Natural killer cell (primary cell): Measurements from ENCODE around the gene ABTB2. TPM values are rescaled to one million over a fixed set of nuclear protein-coding genes. Genes with fewer than 3 reads are reported as not detected.
A peak's percentile ranks its signal among the peaks of the same experiment; 100 is the strongest.

Source experiments
- ATAC-seq, 3 donors: fragments of 150-1000 bp in 2 of 3; fragments of 200-7000 bp in 1 of 3; cut with Tn5 transposase; 1 replicate in 1 of 3; 2 replicates in 2 of 3; pipeline ENCODE4 v1.10.0; 2021; ENCODE audit warnings: mild to moderate bottlenecking in 2 of 3, moderate library complexity in 2 of 3
- DNase-seq, 2 donors: peaks; one replicate each; pipeline versions ENCODE4 v3.0.0 to v3.0.0-alpha.2; 2013 to 2021; ENCODE audit warnings: mixed read lengths in 1 of 2
- H3K27ac ChIP-seq: one replicate; pipeline ENCODE4 v1.5.1; 2013; ENCODE audit warnings: mild to moderate bottlenecking, low read length
- H3K27me3 ChIP-seq: one replicate; pipeline ENCODE4 v1.6.1; 2013; ENCODE audit warnings: low read length; ENCODE audit not compliant: control insufficient read depth, insufficient read depth
- H3K36me3 ChIP-seq: one replicate; pipeline ENCODE4 v1.6.1; 2013; ENCODE audit warnings: low read length; ENCODE audit not compliant: control insufficient read depth, insufficient read depth
- H3K4me1 ChIP-seq: one replicate; pipeline ENCODE4 v1.6.1; 2013; ENCODE audit warnings: low read length; ENCODE audit not compliant: control insufficient read depth, insufficient read depth
- H3K4me3 ChIP-seq: one replicate; pipeline ENCODE4 v1.5.1; 2013; ENCODE audit warnings: low read length
- H3K9me3 ChIP-seq: one replicate; pipeline ENCODE4 v1.6.1; 2013; ENCODE audit warnings: low read length; ENCODE audit not compliant: control insufficient read depth, insufficient read depth
- H3K27ac Mint-ChIP-seq, 2 donors: one replicate each; pipeline ENCODE4 v1.8.0; 2022; ENCODE audit warnings: mild to moderate bottlenecking in 2 of 2, mixed read lengths in 2 of 2, moderate library complexity in 1 of 2
- H3K27me3 Mint-ChIP-seq, 2 donors: one replicate each; pipeline ENCODE4 v1.8.0; 2022; ENCODE audit warnings: low read depth in 2 of 2, mixed read lengths in 2 of 2
- H3K36me3 Mint-ChIP-seq: one replicate; pipeline ENCODE4 v1.8.0; 2022; ENCODE audit warnings: mixed read lengths
- H3K4me1 Mint-ChIP-seq, 2 donors: one replicate each; pipeline ENCODE4 v1.8.0; 2022; ENCODE audit warnings: mixed read lengths in 2 of 2
- H3K4me3 Mint-ChIP-seq: one replicate; pipeline ENCODE4 v1.8.0; 2022; ENCODE audit warnings: mild to moderate bottlenecking, moderate library complexity, mixed read lengths
- H3K9me3 Mint-ChIP-seq, 2 donors: one replicate each; pipeline ENCODE4 v1.8.0; 2022; ENCODE audit warnings: mixed read lengths in 2 of 2
- WGBS: methylation state at CpG from one replicate; pipeline ENCODE4 v1.1.7; 2013; ENCODE audit warnings: missing lambda C conversion rate; ENCODE audit not compliant: insufficient coverage; 5-methylcytosine and 5-hydroxymethylcytosine counted together
- intact Hi-C: fragments of 100-400 bp; cut with micrococcal nuclease; formaldehyde crosslinking; loops from one replicate; pipeline ENCODE4 v1.14.2; 2022
- total RNA-seq, 4 donors: library from RNA; stranded (reverse); fragments of 120-200 nt in 1 of 4; gene quantifications; one replicate each; pipeline versions ENCODE4 v1.2.3 to v1.2.4, GENCODE V29; 2013 to 2022
- TF ChIP-seq, protein P1 (sequence below): fragments of 200-600 bp; IDR thresholded peaks from one replicate; pipeline ENCODE4 v1.8.0; 2022; ENCODE audit warnings: antibody characterized with exemption

ABTB2 gene
- total RNA-seq, 3 donors from 2014 or later (not counting 1 experiment from before 2014, with no cell fraction given) = 0.65 to 1.7 (median 1.1) TPM

DNA sequence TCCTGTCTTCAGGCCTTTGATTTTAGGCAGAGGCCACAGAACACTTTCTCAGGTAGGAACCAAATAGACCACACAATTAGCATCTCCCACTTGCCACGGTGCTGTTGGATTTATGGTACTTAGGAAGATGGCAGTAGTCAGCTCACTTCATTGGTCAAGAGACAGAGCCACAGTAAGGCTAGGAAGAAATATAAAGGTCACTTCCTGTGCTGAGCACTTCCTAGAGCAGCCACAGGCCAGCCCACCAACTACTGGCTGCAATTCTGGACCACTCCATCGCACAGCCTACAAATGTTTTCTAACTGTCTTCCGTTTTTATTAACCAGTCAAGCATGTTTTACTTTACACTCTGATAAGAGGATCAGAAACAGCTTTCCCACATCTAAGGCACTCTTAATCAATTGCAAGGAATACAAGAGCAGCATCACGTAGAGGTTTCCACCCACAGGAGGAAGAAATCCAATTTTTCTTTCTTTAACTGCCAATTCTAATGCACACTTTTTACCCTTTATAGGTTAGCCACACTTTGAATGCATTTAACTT, 54.7 kb downstream of the ABTB2 start:
- H3K36me3 Mint-ChIP-seq = no peaks in the 10 kb centered on the region
- Histone ChIP-seq H3K9me3 (no peaks in the 10 kb centered on the region), H3K27ac (no peak overlapping the region), H3K36me3 (no peaks in the 10 kb centered on the region), H3K4me3 (no peak overlapping the region), H3K4me1 (peaks cover 16% of the 10 kb centered on the region), H3K27me3 (no peaks in the 10 kb centered on the region)
- DNase-seq (no peak), ATAC-seq (no peak)
- H3K27ac Mint-ChIP-seq = no peak overlapping the region
- no peak overlapping the region for H3K4me3 Mint-ChIP-seq
- H3K27me3 Mint-ChIP-seq = no peaks in the 10 kb centered on the region
- H3K9me3 Mint-ChIP-seq = no peaks in the 10 kb centered on the region
- TF ChIP-seq, protein P1, sequence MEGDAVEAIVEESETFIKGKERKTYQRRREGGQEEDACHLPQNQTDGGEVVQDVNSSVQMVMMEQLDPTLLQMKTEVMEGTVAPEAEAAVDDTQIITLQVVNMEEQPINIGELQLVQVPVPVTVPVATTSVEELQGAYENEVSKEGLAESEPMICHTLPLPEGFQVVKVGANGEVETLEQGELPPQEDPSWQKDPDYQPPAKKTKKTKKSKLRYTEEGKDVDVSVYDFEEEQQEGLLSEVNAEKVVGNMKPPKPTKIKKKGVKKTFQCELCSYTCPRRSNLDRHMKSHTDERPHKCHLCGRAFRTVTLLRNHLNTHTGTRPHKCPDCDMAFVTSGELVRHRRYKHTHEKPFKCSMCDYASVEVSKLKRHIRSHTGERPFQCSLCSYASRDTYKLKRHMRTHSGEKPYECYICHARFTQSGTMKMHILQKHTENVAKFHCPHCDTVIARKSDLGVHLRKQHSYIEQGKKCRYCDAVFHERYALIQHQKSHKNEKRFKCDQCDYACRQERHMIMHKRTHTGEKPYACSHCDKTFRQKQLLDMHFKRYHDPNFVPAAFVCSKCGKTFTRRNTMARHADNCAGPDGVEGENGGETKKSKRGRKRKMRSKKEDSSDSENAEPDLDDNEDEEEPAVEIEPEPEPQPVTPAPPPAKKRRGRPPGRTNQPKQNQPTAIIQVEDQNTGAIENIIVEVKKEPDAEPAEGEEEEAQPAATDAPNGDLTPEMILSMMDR = no peak
- peaks cover 13 to 15% of the 10 kb centered on the region in 2 donors for H3K4me1 Mint-ChIP-seq
- intact Hi-C loops = no loop called here
- WGBS = 97% methylated on average over 3 of the region's 4 CpGs

DNA sequence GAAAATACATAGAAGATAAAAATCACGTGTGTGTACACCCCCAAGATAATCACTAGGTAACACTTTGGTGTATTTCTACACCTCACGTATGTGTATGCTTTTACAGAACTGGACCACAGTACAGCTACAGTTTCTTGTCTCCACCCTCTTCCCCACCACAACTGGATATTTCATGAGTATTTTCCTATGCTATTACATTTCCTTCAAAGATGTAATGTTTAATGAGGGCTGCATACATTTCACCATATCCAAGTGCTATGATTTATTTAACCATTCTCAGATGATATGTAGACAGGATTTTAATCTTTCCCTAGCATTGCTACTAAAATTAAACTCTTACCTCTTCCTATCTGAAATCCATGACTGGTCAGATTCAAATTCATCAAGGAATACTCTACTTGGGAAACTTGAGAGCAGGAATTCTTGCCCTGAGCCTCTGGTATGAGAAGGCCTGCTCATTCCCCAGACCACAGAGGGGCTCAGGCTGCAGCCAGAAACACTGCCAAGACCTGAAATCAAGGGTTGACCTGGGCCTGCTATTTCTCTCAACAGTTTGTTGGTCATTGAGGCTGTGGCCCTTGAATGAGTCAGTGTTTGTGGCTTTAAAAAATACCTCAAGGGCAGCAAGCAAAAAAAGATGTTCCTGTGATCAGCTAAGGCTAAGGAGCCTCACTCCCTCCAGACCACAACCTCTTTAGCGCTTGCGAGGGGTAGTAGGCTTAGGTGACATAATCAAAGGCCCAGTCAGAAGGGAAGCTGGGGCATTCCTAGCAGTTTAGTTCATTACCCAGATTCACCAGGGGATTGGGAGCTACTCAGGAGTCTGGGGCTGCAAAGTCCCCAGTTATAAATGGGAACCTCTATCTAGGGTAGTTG, 55.5 kb downstream of the ABTB2 start:
- Histone ChIP-seq H3K27me3 (no peaks in the 10 kb centered on the region), H3K4me1 (peaks cover 16% of the 10 kb centered on the region), H3K9me3 (no peaks in the 10 kb centered on the region), H3K36me3 (no peaks in the 10 kb centered on the region), H3K27ac (no peak overlapping the region), H3K4me3 (no peak overlapping the region)
- no peak for DNase-seq
- Mint-ChIP-seq H3K4me1 (peaks cover 13 to 15% of the 10 kb centered on the region in 2 donors), H3K36me3 (no peaks in the 10 kb centered on the region), H3K4me3 (no peak overlapping the region), H3K27me3 (no peaks in the 10 kb centered on the region), H3K9me3 (no peaks in the 10 kb centered on the region), H3K27ac (peak overlapping the region in 1 of 2 donors; percentile 24)
- ATAC-seq = peak; percentile 41 to 85 (median 63)
- TF ChIP-seq, protein P1 = no peak
- WGBS = 60% methylated on average over 4 of the region's 4 CpGs
- intact Hi-C loops = no loop called here

DNA sequence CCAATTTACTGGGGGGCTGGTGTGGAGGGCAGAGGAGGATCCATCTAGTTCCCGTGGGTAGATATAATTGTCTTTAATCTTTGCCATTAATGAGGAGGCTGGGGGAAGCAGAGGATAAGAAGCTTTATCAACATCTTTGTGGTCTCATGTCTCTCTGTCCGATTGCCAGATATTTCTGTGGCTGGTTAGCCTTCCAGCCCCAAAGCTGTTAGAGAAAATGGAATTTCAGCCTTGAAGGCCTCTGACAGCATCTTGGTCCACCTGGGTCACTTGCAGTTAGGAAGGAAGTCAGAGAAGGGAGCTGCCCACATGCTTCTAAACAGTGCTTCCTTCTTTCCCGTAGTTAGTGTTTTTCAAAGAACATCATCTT, 56.9 kb downstream of the ABTB2 start:
- H3K4me3 ChIP-seq = no peak overlapping the region
- no peak for ATAC-seq
- H3K27ac ChIP-seq = no peak overlapping the region
- no peak overlapping the region for H3K27ac Mint-ChIP-seq
- TF ChIP-seq, protein P1 = no peak
- no peaks in the 10 kb centered on the region for H3K36me3 ChIP-seq
- H3K4me3 Mint-ChIP-seq = no peak overlapping the region
- no peaks in the 10 kb centered on the region for H3K27me3 Mint-ChIP-seq
- peaks cover 16% of the 10 kb centered on the region for H3K4me1 ChIP-seq
- 53% methylated on average over 2 of the region's 3 CpGs for WGBS
- no peak for DNase-seq
- H3K27me3 ChIP-seq = no peaks in the 10 kb centered on the region
- no peaks in the 10 kb centered on the region for H3K9me3 ChIP-seq
- H3K4me1 Mint-ChIP-seq = peaks cover 13 to 15% of the 10 kb centered on the region in 2 donors
- no peaks in the 10 kb centered on the region for H3K9me3 Mint-ChIP-seq
- intact Hi-C loops = no loop called here
- no peaks in the 10 kb centered on the region for H3K36me3 Mint-ChIP-seq
